ENCODE results near the gene TBC1D22A. TPM values are rescaled to one million over a fixed set of nuclear protein-coding genes. Genes with fewer than 3 reads are reported as not detected.

Gene TBC1D22A
- total and polyA plus RNA-seq, 2 donors (not counting 3 experiments of a cell fraction or from before 2014, with no cell fraction given): 26.1 to 32.4 TPM

- CTCF ChIA-PET: no interaction called here
- no peak for FAIRE-seq
Observed at GRCh38 chr22:47136671-47137070, 374.2 kb downstream of the TBC1D22A start.

More at GRCh38 chr22:47136671-47137070, 374.2 kb downstream of the TBC1D22A start:
- Histone ChIP-seq H3K9me1 (replicated peaks; ENCODE audit: control insufficient read depth, extremely low read depth, insufficient read depth, low read length) (no peaks in the 10 kb centered on the region), H4K20me1 (replicated peaks; ENCODE audit: control insufficient read depth, extremely low read depth, insufficient read depth, low read length) (no peaks in the 10 kb centered on the region), H3K79me2 (ENCODE audit: control insufficient read depth, insufficient read depth, low read length) (no peaks in the 10 kb centered on the region), H3K36me3 (ENCODE audit: control insufficient read depth in 2 of 2, extremely low read depth in 1 of 2, insufficient read depth in 2 of 2, low read length in 2 of 2) (no peaks in the 10 kb centered on the region), H3K4me1 (ENCODE audit: control insufficient read depth, extremely low read depth, insufficient read depth, low read length) (no peaks in the 10 kb centered on the region), H3K9me3 (replicated peaks; ENCODE audit: control insufficient read depth, insufficient read depth, low read length) (no peaks in the 10 kb centered on the region), H3K4me3 (replicated peaks in 1 of 3; ENCODE audit: insufficient read depth in 1 of 3, low read depth in 1 of 3, low read length in 3 of 3) (no peak overlapping the region), H2AFZ (ENCODE audit: low read depth, low read length) (no peak overlapping the region), H3K27me3 (ENCODE audit: control insufficient read depth in 2 of 2, insufficient read depth in 2 of 2, low read length in 2 of 2) (no peaks in the 10 kb centered on the region), H3K9ac (replicated peaks; ENCODE audit: extremely low read depth, insufficient read depth, low read length) (no peak overlapping the region), H3K27ac (ENCODE audit: insufficient read depth, low read depth, low read length) (no peak overlapping the region), H3K4me2 (ENCODE audit: insufficient read depth, low read length) (no peak overlapping the region)
- dilution Hi-C loops (cut with MboI; ENCODE audit: extremely low pct_ligation_motif_present, low sequenced_read_pairs): no loop called here
- no peak for TF ChIP-seq GATA2 (IDR thresholded peaks at IDR 0.05; ENCODE audit: insufficient read depth, insufficient read length, low read depth, low read length)
- no peak for TF ChIP-seq JUN (IDR thresholded peaks at IDR 0.05; ENCODE audit: borderline replicate concordance, insufficient read depth, insufficient read length, low read depth)
- no peak for TF ChIP-seq FOS (IDR thresholded peaks at IDR 0.05; ENCODE audit: borderline replicate concordance, insufficient read depth, low read length)
- no peak for TF ChIP-seq MYC (IDR thresholded peaks at IDR 0.05; ENCODE audit: low read depth, low read length)
- no peak for TF ChIP-seq POLR2A (IDR thresholded peaks at IDR 0.05; ENCODE audit: low read depth, low read length)
- TF ChIP-seq EZH2 (IDR thresholded peaks at IDR 0.05; ENCODE audit: borderline replicate concordance, low read depth, low read length, severe bottlenecking): no peak
- no peak for TF ChIP-seq MAX (IDR thresholded peaks at IDR 0.05; ENCODE audit: insufficient read depth, insufficient read length)
- no peak for TF ChIP-seq POLR2AphosphoS5 (IDR thresholded peaks at IDR 0.05; ENCODE audit: insufficient read depth, low read depth, low read length)
- TF ChIP-seq CTCF (IDR thresholded peaks at IDR 0.05; ENCODE audit: extremely low read depth in 1 of 2, insufficient read depth in 1 of 2, low read depth in 1 of 2, low read length in 2 of 2): no peak
- intact Hi-C loops (cut with micrococcal nuclease): loop anchor here (1.0 kb wide), 1 partner anchor 27 kb away; no protein-coding TSS in a partner anchor
- no peak for DNase-seq (ENCODE audit: low read depth, low spot score)
- no TSS peak for BruUV-seq (replicated peaks)
- POLR2A ChIA-PET: no interaction called here
